ENCODE measurements around the gene RNF208. TPM values are rescaled to one million over a fixed set of nuclear protein-coding genes. Genes with fewer than 3 reads are reported as not detected.

RNF208 gene
- total RNA-seq, 2 donors from 2014 or later, result 5.9 to 7.9 TPM

DNA sequence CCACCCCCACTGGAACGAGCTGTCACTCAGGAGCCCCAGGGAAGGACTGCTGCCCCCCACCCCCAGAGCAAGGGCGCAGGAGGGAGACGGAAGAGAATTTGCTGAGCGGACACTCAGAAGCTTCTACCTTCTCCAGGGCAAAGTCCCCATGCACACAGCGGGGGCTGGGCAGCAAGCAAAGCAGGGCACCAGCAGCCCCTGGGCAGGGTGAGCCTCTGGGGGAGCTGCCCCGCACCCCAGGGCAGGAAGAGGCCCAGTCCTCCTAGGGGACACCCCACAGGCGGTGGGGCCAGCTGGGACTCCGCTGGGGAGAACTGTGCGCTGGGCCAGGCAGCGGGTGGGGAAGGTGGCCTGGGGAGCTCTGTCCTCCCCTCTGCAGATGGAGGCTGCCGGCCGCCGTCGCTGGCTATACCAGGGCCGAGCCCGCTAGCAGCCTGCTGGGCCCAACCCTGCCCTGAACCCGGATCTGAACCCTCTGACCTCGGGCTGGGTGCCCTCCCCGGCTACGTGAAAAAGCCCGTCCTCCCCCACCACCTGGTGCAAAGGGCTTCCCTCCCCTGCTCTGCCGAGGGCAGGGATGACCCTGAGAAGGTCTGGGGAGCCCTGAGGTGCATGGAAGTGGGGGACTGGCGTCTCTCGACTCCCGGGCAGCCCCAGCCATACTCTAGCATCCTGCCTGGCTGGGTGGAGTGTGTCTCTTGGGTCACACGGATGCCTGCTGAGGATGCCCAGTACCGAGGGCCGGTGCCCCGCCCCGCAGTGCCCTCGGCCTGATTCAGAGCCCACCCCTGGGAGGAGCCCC lies 8.1 kb upstream of the RNF208 start:
- Histone ChIP-seq H3K27me3 (peaks cover 3 to 9% of the 10 kb centered on the region in 2 donors), H3K36me3 (no peaks in the 10 kb centered on the region), H3K9me3 (no peaks in the 10 kb centered on the region), H3K27ac (no peak overlapping the region), H3K4me3 (no peak overlapping the region), H3K4me1 (peaks cover 0 to 11% of the 10 kb centered on the region in 2 donors)
- DNase-seq (ENCODE audit: low spot score), result no peak
- no peak for TF ChIP-seq CTCF (IDR thresholded peaks at IDR 0.05)

- no peak for DNase-seq (ENCODE audit: low spot score)
- H3K4me3 ChIP-seq, result no peak overlapping the region
- H3K4me1 ChIP-seq, result peaks cover 0 to 12% of the 10 kb centered on the region in 2 donors
- H3K27ac ChIP-seq, result no peak overlapping the region
- H3K36me3 ChIP-seq, result no peaks in the 10 kb centered on the region
- peaks cover 3 to 9% of the 10 kb centered on the region in 2 donors for H3K27me3 ChIP-seq
- TF ChIP-seq CTCF (IDR thresholded peaks at IDR 0.05), result no peak
- H3K9me3 ChIP-seq, result no peaks in the 10 kb centered on the region
Observed at GRCh38 chr9:137228968-137229896, 7.2 kb upstream of the RNF208 start.

- Histone ChIP-seq H3K4me1 (peaks cover 0 to 17% of the 10 kb centered on the region in 2 donors), H3K4me3 (no peak overlapping the region), H3K36me3 (no peaks in the 10 kb centered on the region), H3K27me3 (peaks cover 3 to 9% of the 10 kb centered on the region in 2 donors), H3K9me3 (no peaks in the 10 kb centered on the region), H3K27ac (no peak overlapping the region)
- no peak for DNase-seq (ENCODE audit: low spot score)
- TF ChIP-seq CTCF (IDR thresholded peaks at IDR 0.05), result no peak
Observed at GRCh38 chr9:137228506-137228967, 6.5 kb upstream of the RNF208 start.

- no peaks in the 10 kb centered on the region for H3K9me3 ChIP-seq
Observed at GRCh38 chr9:137227853-137228505, 5.9 kb upstream of the RNF208 start.

More at GRCh38 chr9:137227853-137228505, 5.9 kb upstream of the RNF208 start:
- Histone ChIP-seq H3K27ac (no peak overlapping the region), H3K27me3 (peaks cover 3 to 9% of the 10 kb centered on the region in 2 donors), H3K36me3 (no peaks in the 10 kb centered on the region), H3K4me3 (no peak overlapping the region), H3K4me1 (peaks cover 0 to 20% of the 10 kb centered on the region in 2 donors)
- DNase-seq (ENCODE audit: low spot score), result no peak
- TF ChIP-seq CTCF (IDR thresholded peaks at IDR 0.05), result no peak
